Measurements from ENCODE around the gene MNT. TPM values are rescaled to one million over a fixed set of nuclear protein-coding genes. Genes with fewer than 3 reads are reported as not detected.

The MNT gene
- total and polyA plus RNA-seq, 8 donors: 10.9 to 31.9 (median 16.3) TPM

DNA sequence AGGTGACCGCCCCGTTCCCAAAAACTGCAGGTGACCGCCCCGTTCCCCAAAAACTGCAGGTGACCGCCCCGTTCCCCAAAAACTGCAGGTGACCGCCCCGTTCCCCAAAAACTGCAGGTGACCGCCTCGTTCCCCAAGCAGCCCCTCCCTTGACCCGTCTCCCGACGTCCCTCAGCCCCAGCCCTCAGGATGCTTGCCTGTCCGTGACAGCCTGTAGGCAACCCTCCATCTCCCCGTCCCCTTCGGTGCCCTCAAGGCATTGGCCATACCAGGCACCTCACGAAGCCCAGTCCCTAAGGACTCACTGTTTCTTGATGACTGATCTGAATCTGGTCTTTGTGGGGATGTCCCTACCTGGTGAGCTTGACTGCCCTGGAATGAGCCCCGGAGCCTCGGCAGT is 38.4 kb downstream of the MNT start:
- no peaks in the 10 kb centered on the region for H3K27me3 ChIP-seq
- H3K9me3 ChIP-seq: no peaks in the 10 kb centered on the region
- no peak overlapping the region for H3K4me3 ChIP-seq
- TF ChIP-seq, protein P1, sequence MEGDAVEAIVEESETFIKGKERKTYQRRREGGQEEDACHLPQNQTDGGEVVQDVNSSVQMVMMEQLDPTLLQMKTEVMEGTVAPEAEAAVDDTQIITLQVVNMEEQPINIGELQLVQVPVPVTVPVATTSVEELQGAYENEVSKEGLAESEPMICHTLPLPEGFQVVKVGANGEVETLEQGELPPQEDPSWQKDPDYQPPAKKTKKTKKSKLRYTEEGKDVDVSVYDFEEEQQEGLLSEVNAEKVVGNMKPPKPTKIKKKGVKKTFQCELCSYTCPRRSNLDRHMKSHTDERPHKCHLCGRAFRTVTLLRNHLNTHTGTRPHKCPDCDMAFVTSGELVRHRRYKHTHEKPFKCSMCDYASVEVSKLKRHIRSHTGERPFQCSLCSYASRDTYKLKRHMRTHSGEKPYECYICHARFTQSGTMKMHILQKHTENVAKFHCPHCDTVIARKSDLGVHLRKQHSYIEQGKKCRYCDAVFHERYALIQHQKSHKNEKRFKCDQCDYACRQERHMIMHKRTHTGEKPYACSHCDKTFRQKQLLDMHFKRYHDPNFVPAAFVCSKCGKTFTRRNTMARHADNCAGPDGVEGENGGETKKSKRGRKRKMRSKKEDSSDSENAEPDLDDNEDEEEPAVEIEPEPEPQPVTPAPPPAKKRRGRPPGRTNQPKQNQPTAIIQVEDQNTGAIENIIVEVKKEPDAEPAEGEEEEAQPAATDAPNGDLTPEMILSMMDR (IDR thresholded peaks at IDR 0.05): no peak
- no peak overlapping the region for H3K27ac ChIP-seq
- peaks cover 0 to 60% of the 10 kb centered on the region in 2 donors for H3K36me3 ChIP-seq
- peak in 1 of 4 donors; percentile 55 for DNase-seq
- no peaks in the 10 kb centered on the region for H3K4me1 ChIP-seq
- intact Hi-C loops (cut with DNase I): no loop called here
- ATAC-seq: no peak

- Histone ChIP-seq H3K9me3 (no peaks in the 10 kb centered on the region), H3K4me3 (no peak overlapping the region), H3K27ac (no peak overlapping the region), H3K4me1 (no peaks in the 10 kb centered on the region), H3K27me3 (no peaks in the 10 kb centered on the region), H3K36me3 (peaks cover 0 to 59% of the 10 kb centered on the region in 2 donors)
- ATAC-seq (no peak), DNase-seq (peak in 1 of 4 donors; percentile 61)
- intact Hi-C loops (cut with DNase I): no loop called here
- TF ChIP-seq, protein P1 (IDR thresholded peaks at IDR 0.05): no peak
Observed at GRCh38 chr17:2362016-2362415, 38.8 kb downstream of the MNT start.

- ATAC-seq (no peak), DNase-seq (no peak)
- Histone ChIP-seq H3K27ac (no peak overlapping the region), H3K4me3 (no peak overlapping the region), H3K27me3 (no peaks in the 10 kb centered on the region), H3K9me3 (no peaks in the 10 kb centered on the region), H3K4me1 (no peaks in the 10 kb centered on the region), H3K36me3 (peaks cover 0 to 51% of the 10 kb centered on the region in 2 donors)
- TF ChIP-seq, protein P1 (IDR thresholded peaks at IDR 0.05): no peak
- intact Hi-C loops (cut with DNase I): no loop called here
Observed at GRCh38 chr17:2361010-2361760, 39.7 kb downstream of the MNT start.

- no peak for ATAC-seq
- no peaks in the 10 kb centered on the region for H3K27me3 ChIP-seq
- peaks cover 0 to 19% of the 10 kb centered on the region in 2 donors for H3K36me3 ChIP-seq
- H3K9me3 ChIP-seq: no peaks in the 10 kb centered on the region
- no peak overlapping the region for H3K4me3 ChIP-seq
- intact Hi-C loops (cut with DNase I): no loop called here
- peaks cover 0 to 5% of the 10 kb centered on the region in 2 donors for H3K4me1 ChIP-seq
- DNase-seq: peak in 1 of 4 donors; percentile 54
- TF ChIP-seq, protein P1 (IDR thresholded peaks at IDR 0.05): no peak
- H3K27ac ChIP-seq: no peak overlapping the region
Observed at GRCh38 chr17:2357931-2358434, 42.9 kb downstream of the MNT start.

DNA sequence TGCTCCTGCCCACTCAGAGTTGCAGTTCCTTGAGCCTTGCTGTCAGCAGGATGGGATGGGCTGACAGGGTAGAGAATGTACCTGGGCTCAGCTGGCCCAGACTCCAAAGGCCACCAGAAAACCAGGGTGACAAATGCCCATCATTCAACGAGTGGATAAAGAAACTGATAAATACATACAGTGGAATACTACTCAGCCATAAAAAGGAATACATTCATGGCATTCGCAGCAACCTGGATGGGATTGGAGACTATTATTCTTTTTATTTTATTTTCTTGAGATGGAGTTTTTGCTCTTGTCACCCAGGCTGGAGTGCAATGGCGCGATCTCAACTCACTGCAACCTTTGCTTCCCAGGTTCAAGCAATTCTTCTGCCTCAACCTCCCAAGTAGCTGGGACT is 43.6 kb downstream of the MNT start:
- TF ChIP-seq, protein P1 (IDR thresholded peaks at IDR 0.05): no peak
- no peak for ATAC-seq
- H3K9me3 ChIP-seq: no peaks in the 10 kb centered on the region
- no peak overlapping the region for H3K4me3 ChIP-seq
- H3K4me1 ChIP-seq: peaks cover 0 to 5% of the 10 kb centered on the region in 2 donors
- no peak for DNase-seq
- no peak overlapping the region for H3K27ac ChIP-seq
- no peaks in the 10 kb centered on the region for H3K27me3 ChIP-seq
- H3K36me3 ChIP-seq: peaks cover 0 to 12% of the 10 kb centered on the region in 2 donors
- intact Hi-C loops (cut with DNase I): no loop called here
